Thyroid gland (tissue), 4 donors: ENCODE measurements around the gene KPNA5.

Experiments
- POLR2A ChIP-seq, 2 donors: fragments of 450-650 bp; IDR thresholded peaks; one replicate each; pipeline ENCODE4 v1.6.1; 2017; ENCODE audit warnings: antibody characterized with exemption in 2 of 2, mild to moderate bottlenecking in 2 of 2, moderate library complexity in 1 of 2
- TF ChIP-seq, protein P1 (sequence below), 6 experiments: fragments of 200-600 bp in 3 of 6; fragments of 450-650 bp in 3 of 6; sonication (generic) in 3 of 6; IDR thresholded peaks; one replicate each; pipeline ENCODE4 v1.5.1; 2016 to 2019; ENCODE audit warnings: antibody characterized with exemption in 6 of 6, mild to moderate bottlenecking in 2 of 6, inconsistent platforms in 1 of 6, moderate library complexity in 1 of 6

DNA sequence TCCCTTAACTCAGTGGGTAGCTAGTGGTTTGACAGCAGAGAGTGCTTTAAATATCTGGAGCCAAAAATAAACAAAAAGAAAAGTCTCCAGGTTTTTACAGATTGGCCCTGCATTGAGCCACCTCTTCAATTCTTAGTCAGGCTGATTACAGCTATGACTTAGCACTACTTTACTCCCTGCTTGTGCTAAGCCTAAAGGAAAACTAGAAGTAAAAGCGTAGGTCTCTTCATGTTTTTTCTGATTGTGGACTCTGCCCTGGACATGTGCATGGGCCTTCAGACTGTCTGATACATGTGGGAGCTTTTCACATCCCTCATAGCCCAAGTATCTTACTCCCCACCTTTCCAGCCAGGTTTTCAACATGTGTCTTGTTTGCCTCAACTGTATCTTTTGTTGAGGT lies 33.3 kb downstream of the KPNA5 start:
- TF ChIP-seq, protein P1, sequence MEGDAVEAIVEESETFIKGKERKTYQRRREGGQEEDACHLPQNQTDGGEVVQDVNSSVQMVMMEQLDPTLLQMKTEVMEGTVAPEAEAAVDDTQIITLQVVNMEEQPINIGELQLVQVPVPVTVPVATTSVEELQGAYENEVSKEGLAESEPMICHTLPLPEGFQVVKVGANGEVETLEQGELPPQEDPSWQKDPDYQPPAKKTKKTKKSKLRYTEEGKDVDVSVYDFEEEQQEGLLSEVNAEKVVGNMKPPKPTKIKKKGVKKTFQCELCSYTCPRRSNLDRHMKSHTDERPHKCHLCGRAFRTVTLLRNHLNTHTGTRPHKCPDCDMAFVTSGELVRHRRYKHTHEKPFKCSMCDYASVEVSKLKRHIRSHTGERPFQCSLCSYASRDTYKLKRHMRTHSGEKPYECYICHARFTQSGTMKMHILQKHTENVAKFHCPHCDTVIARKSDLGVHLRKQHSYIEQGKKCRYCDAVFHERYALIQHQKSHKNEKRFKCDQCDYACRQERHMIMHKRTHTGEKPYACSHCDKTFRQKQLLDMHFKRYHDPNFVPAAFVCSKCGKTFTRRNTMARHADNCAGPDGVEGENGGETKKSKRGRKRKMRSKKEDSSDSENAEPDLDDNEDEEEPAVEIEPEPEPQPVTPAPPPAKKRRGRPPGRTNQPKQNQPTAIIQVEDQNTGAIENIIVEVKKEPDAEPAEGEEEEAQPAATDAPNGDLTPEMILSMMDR (IDR thresholded peaks at IDR 0.05), result no peak
- TF ChIP-seq POLR2A (IDR thresholded peaks at IDR 0.05), result no peak
